GM18951 (cell line): Measurements from ENCODE around the gene CCDC167.

Experiments
- POLR2A ChIP-seq: IDR thresholded peaks from 4 replicates; pipeline ENCODE4 v1.6.1; 2011; ENCODE audit warnings: mild to moderate bottlenecking; ENCODE audit not compliant: insufficient read length, insufficient read depth; ENCODE audit errors: extremely low read depth
- in situ Hi-C: fragments of 300-500 bp; cut with MboI; formaldehyde crosslinking; loops from one replicate; pipeline ENCODE4 v1.12.0; 2022; ENCODE audit warnings: low sequenced_read_pairs, mixed read lengths, inconsistent platforms; ENCODE audit not compliant: unreplicated experiment

The CCDC167 gene

GRCh38 chr6:37487591-37488380, 11.9 kb downstream of the CCDC167 start:
- in situ Hi-C loops, result loop anchor here (25.0 kb wide), 1 partner anchor 200 kb away; the partner anchor contains the start of gene MDGA1
- no peak for TF ChIP-seq POLR2A

- no peak for TF ChIP-seq POLR2A
- in situ Hi-C loops, result loop anchor here (25.0 kb wide), 1 partner anchor 201 kb away; the partner anchor contains the start of gene MDGA1
Observed at GRCh38 chr6:37486121-37486839, 13.4 kb downstream of the CCDC167 start.

GRCh38 chr6:37485291-37485702, 14.4 kb downstream of the CCDC167 start:
- in situ Hi-C loops, result loop anchor here (25.0 kb wide), 1 partner anchor 202 kb away; the partner anchor contains the start of gene MDGA1
- TF ChIP-seq POLR2A, result no peak

- TF ChIP-seq POLR2A, result no peak
- in situ Hi-C loops, result loop anchor here (25.0 kb wide), 1 partner anchor 203 kb away; the partner anchor contains the start of gene MDGA1
Observed at GRCh38 chr6:37484786-37485170, 14.9 kb downstream of the CCDC167 start.

- no peak for TF ChIP-seq POLR2A
- in situ Hi-C loops, result loop anchor here (25.0 kb wide), 1 partner anchor 203 kb away; the partner anchor contains the start of gene MDGA1
Observed at GRCh38 chr6:37483917-37484785, 15.5 kb downstream of the CCDC167 start.

GRCh38 chr6:37483252-37483901, 16.3 kb downstream of the CCDC167 start:
- in situ Hi-C loops, result loop anchor here (25.0 kb wide), 1 partner anchor 204 kb away; the partner anchor contains the start of gene MDGA1
- no peak for TF ChIP-seq POLR2A

- peak; percentile 3 for TF ChIP-seq POLR2A
- in situ Hi-C loops, result loop anchor here (25.0 kb wide), 1 partner anchor 205 kb away; the partner anchor contains the start of gene MDGA1
Observed at GRCh38 chr6:37482606-37483251, 17.0 kb downstream of the CCDC167 start.

GRCh38 chr6:37481711-37482605, 17.7 kb downstream of the CCDC167 start:
- TF ChIP-seq POLR2A, result no peak
- in situ Hi-C loops, result loop anchor here (25.0 kb wide), 1 partner anchor 205 kb away; the partner anchor contains the start of gene MDGA1

- in situ Hi-C loops, result loop anchor here (25.0 kb wide), 1 partner anchor 206 kb away; the partner anchor contains the start of gene MDGA1
- TF ChIP-seq POLR2A, result no peak
Observed at GRCh38 chr6:37480951-37481534, 18.6 kb downstream of the CCDC167 start.

- in situ Hi-C loops, result loop anchor here (25.0 kb wide), 1 partner anchor 207 kb away; the partner anchor contains the start of gene MDGA1
- TF ChIP-seq POLR2A, result no peak
Observed at GRCh38 chr6:37480118-37480736, 19.5 kb downstream of the CCDC167 start.
